GM12878 (cell line): ENCODE results near the gene NELL1. TPM values are rescaled to one million over a fixed set of nuclear protein-coding genes. Genes with fewer than 3 reads are reported as not detected.

Source experiments
- ATAC-seq: fragments of 200-7000 bp; cut with Tn5 transposase; 3 replicates; pipeline ENCODE4 v1.9.1; 2020; ENCODE audit warnings: mild to moderate bottlenecking, moderate library complexity
- BruUV-seq: library from RNA; stranded (reverse); fragments of 400-500 nt; replicated peaks from 2 replicates; lab custom pipeline; 2021; lab: Mats Ljungman, UMichigan
- CTCF ChIA-PET: fragments of 300-600 bp; sonication (Branson Sonifier 250); formaldehyde crosslinking; extraction: SDS; loops from one replicate; lab custom pipeline; 2021; ENCODE audit warnings: inconsistent platforms; lab: Yijun Ruan, JAX
- POLR2A ChIA-PET: fragments of 350-600 bp; formaldehyde crosslinking; extraction: SDS; loops from one replicate; lab custom pipeline; 2021; ENCODE audit warnings: inconsistent platforms; lab: Charles Lee
- RAD21 ChIA-PET: fragments of 300-600 bp; sonication (Branson Sonifier 250); formaldehyde crosslinking; loops from one replicate; lab custom pipeline; 2023; ENCODE audit warnings: antibody characterized with exemption; ENCODE audit not compliant: unreplicated experiment; lab: Charles Lee
- SMC1A ChIA-PET: fragments of 300-600 bp; sonication (Branson Sonifier 250); formaldehyde crosslinking; loops from one replicate; lab custom pipeline; 2023; ENCODE audit not compliant: unreplicated experiment, uncharacterized antibody; lab: Charles Lee
- DNase-seq: peaks from one replicate; pipeline ENCODE4 v3.0.0-alpha.2; 2011; ENCODE audit warnings: low read depth, low spot score
- FAIRE-seq: peaks from 3 replicates; lab custom pipeline; 2011; peaks lifted over from hg19 to GRCh38; lab: Jason Lieb, UNC
- H2AFZ ChIP-seq: 2 replicates; pipeline ENCODE4 v1.6.0; 2011; ENCODE audit warnings: low read depth, low read length, control low read depth; ENCODE audit not compliant: control insufficient read depth
- H3K27ac ChIP-seq: 2 replicates; pipeline ENCODE4 v1.5.1; 2011; ENCODE audit warnings: control low read depth; ENCODE audit not compliant: control insufficient read depth, insufficient read depth
- H3K27me3 ChIP-seq, 2 experiments: replicated peaks in 1 of 2; 2 replicates each; pipeline versions ENCODE4 v1.6.0 to v1.6.1; 2011; ENCODE audit warnings: low read length in 1 of 2; ENCODE audit not compliant: control insufficient read depth in 2 of 2, insufficient read depth in 2 of 2
- H3K36me3 ChIP-seq, 2 experiments: 2 replicates each; pipeline ENCODE4 v1.5.1; 2011; ENCODE audit warnings: low read length in 1 of 2; ENCODE audit not compliant: control insufficient read depth in 2 of 2, insufficient read depth in 2 of 2
- H3K4me1 ChIP-seq: 2 replicates; pipeline ENCODE4 v1.6.1; 2011; ENCODE audit warnings: mild to moderate bottlenecking, low read length, moderate library complexity, mixed read lengths; ENCODE audit not compliant: control insufficient read depth, insufficient read depth
- H3K4me2 ChIP-seq: 2 replicates; pipeline ENCODE4 v1.6.0; 2011; ENCODE audit warnings: control low read depth; ENCODE audit not compliant: control insufficient read depth, insufficient read depth
- H3K4me3 ChIP-seq: fragments of 200-600 bp; sonication (generic); 2 replicates; pipeline ENCODE4 v1.5.1; 2016
- H3K79me2 ChIP-seq: 2 replicates; pipeline ENCODE4 v1.6.0; 2011; ENCODE audit warnings: low read length; ENCODE audit not compliant: control insufficient read depth, insufficient read depth
- H3K9ac ChIP-seq: 2 replicates; pipeline ENCODE4 v1.8.0; 2011; ENCODE audit warnings: low read length, control low read depth, mixed read lengths; ENCODE audit not compliant: control insufficient read depth, insufficient read depth
- H3K9me3 ChIP-seq: replicated peaks from 3 replicates; pipeline ENCODE4 v1.5.1; 2011; ENCODE audit warnings: mild to moderate bottlenecking, low read length; ENCODE audit not compliant: control insufficient read depth, insufficient read depth
- H4K20me1 ChIP-seq: 2 replicates; pipeline ENCODE4 v1.6.0; 2011; ENCODE audit not compliant: control insufficient read depth, insufficient read depth
- BRCA1 ChIP-seq: IDR thresholded peaks from 2 replicates; pipeline ENCODE4 v1.6.1; 2011; ENCODE audit warnings: low read depth, low read length, improper control_type of control experiment
- DPF2 ChIP-seq: fragments of 450-650 bp; IDR thresholded peaks from 2 replicates; pipeline ENCODE4 v1.6.1; 2017; ENCODE audit warnings: mild to moderate bottlenecking
- ETV6 ChIP-seq, 2 experiments: fragments of 450-650 bp in 1 of 2; IDR thresholded peaks in 1 of 2; conservative IDR thresholded peaks in 1 of 2; 2 replicates each; pipeline ENCODE4 v1.6.1; 2014; ENCODE audit warnings: antibody characterized with exemption in 1 of 2, borderline replicate concordance in 1 of 2, low read depth in 1 of 2, mild to moderate bottlenecking in 1 of 2, moderate library complexity in 1 of 2
- MEF2A ChIP-seq: IDR thresholded peaks from 2 replicates; pipeline ENCODE4 v1.6.1; 2011; ENCODE audit warnings: low read depth, mild to moderate bottlenecking, low read length, moderate library complexity; ENCODE audit not compliant: insufficient read depth
- MTA2 ChIP-seq: fragments of 450-650 bp; IDR thresholded peaks from 2 replicates; pipeline ENCODE4 v1.6.1; 2016; ENCODE audit warnings: low read depth, mild to moderate bottlenecking, moderate library complexity
- WGBS: methylation state at CpG from one replicate; pipeline ENCODE4 v1.1.6; 2016; ENCODE audit warnings: low lambda C conversion rate; ENCODE audit not compliant: insufficient replicate concordance, insufficient coverage; ENCODE audit errors: missing lambda C conversion rate; 5-methylcytosine and 5-hydroxymethylcytosine counted together
- in situ Hi-C: fragments of 300-500 bp; cut with MboI; formaldehyde crosslinking; loops from 9 replicates; pipeline ENCODE4 v1.14.3; 2018; ENCODE audit warnings: mixed read lengths
- intact Hi-C: fragments of 100-400 bp; cut with micrococcal nuclease; formaldehyde crosslinking; loops from one replicate; pipeline ENCODE4 v1.14.2; 2022; ENCODE audit not compliant: unreplicated experiment
- polyA plus RNA-seq, 11 experiments: library from polyadenylated mRNA; depleted of rRNA in 4 of 11; unstranded in 6 of 11; stranded (reverse) in 5 of 11; fragments of >200 nt; fragmentation: Nextera tagmentation in 4 of 11; fragmentation: Illumina TruSeq in 1 of 11; extraction: Ambion mirVana in 4 of 11; extraction: Trizol in 1 of 11; gene quantifications; 1 replicate in 1 of 11; 2 replicates in 10 of 11; pipeline versions ENCODE4 v1.2.1 to v1.2.3, GENCODE V29; 2011 to 2016; ENCODE audit warnings: inconsistent platforms in 2 of 11, missing spikeins in 2 of 11, low read depth in 1 of 11
- total RNA-seq, 4 experiments: library from RNA; depleted of rRNA in 3 of 4; stranded (reverse); fragments of >200 nt in 3 of 4; fragmentation: Illumina TruSeq in 1 of 4; extraction: Trizol in 1 of 4; gene quantifications; 2 replicates each; pipeline versions ENCODE4 v1.2.1 to v1.2.3, GENCODE V29; 2013 to 2021
- TF ChIP-seq, protein P1 (sequence below), 3 experiments: IDR thresholded peaks in 2 of 3; conservative IDR thresholded peaks in 1 of 3; 2 replicates each; pipeline ENCODE4 v1.5.1; 2011; ENCODE audit warnings: low read depth in 3 of 3, low read length in 3 of 3, mild to moderate bottlenecking in 3 of 3, control low read depth in 2 of 3, moderate library complexity in 2 of 3, inconsistent platforms in 1 of 3, mixed read lengths in 1 of 3; ENCODE audit not compliant: control insufficient read depth in 2 of 3, insufficient read depth in 1 of 3; ENCODE audit errors: extremely low read depth in 1 of 3
- TF ChIP-seq, protein P2 (sequence below): fragments of 150-350 bp; IDR thresholded peaks from 2 replicates; pipeline ENCODE4 v1.6.1; 2014; ENCODE audit warnings: mild to moderate bottlenecking, low read depth, low read length
- TF ChIP-seq, protein P3 (sequence below): fragments of 450-650 bp; IDR thresholded peaks from 2 replicates; pipeline ENCODE4 v1.6.1; 2018; ENCODE audit warnings: mild to moderate bottlenecking, low read depth, moderate library complexity; ENCODE audit not compliant: partially characterized antibody

Gene NELL1
- total and polyA plus RNA-seq, 10 of the 15 experiments (the other 5 are each of a cell fraction or from before 2014, with no cell fraction given) = 0.02 to 0.12 TPM; not detected in 8

- RAD21 ChIA-PET = no interaction called here
- CTCF ChIA-PET = interaction anchor here (1.0 to 1.7 kb wide), 3 partner anchors 17 to 161 kb away, joined by 3 to 9 read pairs (median 4); no protein-coding TSS in a partner anchor
- FAIRE-seq = no peak
- H3K9ac ChIP-seq = no peak overlapping the region
- H2AFZ ChIP-seq = no peak overlapping the region
- intact Hi-C loops = no loop called here
- ATAC-seq = no peak
- no peaks in the 10 kb centered on the region for H3K4me1 ChIP-seq
- POLR2A ChIA-PET = no interaction called here
- no peak overlapping the region for H3K27ac ChIP-seq
- WGBS = 32% methylated on average over 3 of the region's 3 CpGs
- no peaks in the 10 kb centered on the region; the same call in 2 of the 3 replicates for H3K9me3 ChIP-seq
- in situ Hi-C loops = no loop called here
- H3K27me3 ChIP-seq = no peaks in the 10 kb centered on the region
- BruUV-seq = no TSS peak
- no peaks in the 10 kb centered on the region for H3K79me2 ChIP-seq
- SMC1A ChIA-PET = no interaction called here
- no peak overlapping the region for H3K4me3 ChIP-seq
- TF ChIP-seq, protein P1, sequence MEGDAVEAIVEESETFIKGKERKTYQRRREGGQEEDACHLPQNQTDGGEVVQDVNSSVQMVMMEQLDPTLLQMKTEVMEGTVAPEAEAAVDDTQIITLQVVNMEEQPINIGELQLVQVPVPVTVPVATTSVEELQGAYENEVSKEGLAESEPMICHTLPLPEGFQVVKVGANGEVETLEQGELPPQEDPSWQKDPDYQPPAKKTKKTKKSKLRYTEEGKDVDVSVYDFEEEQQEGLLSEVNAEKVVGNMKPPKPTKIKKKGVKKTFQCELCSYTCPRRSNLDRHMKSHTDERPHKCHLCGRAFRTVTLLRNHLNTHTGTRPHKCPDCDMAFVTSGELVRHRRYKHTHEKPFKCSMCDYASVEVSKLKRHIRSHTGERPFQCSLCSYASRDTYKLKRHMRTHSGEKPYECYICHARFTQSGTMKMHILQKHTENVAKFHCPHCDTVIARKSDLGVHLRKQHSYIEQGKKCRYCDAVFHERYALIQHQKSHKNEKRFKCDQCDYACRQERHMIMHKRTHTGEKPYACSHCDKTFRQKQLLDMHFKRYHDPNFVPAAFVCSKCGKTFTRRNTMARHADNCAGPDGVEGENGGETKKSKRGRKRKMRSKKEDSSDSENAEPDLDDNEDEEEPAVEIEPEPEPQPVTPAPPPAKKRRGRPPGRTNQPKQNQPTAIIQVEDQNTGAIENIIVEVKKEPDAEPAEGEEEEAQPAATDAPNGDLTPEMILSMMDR (IDR thresholded peaks at IDR 0.05 in 2 of 3, conservative IDR thresholded peaks at IDR 0.05 in 1 of 3; ENCODE audit: control insufficient read depth in 2 of 3, extremely low read depth in 1 of 3, insufficient read depth in 1 of 3, low read depth in 3 of 3, low read length in 3 of 3) = 0 out of 6 replicates have a peak, but pooled peaks of 1 of the 3 experiments have one; percentile 4
- TF ChIP-seq MEF2A = no peak
- no peaks in the 10 kb centered on the region for H3K36me3 ChIP-seq
- no peak for DNase-seq
- H4K20me1 ChIP-seq = no peaks in the 10 kb centered on the region
- H3K4me2 ChIP-seq = no peak overlapping the region
Observed at GRCh38 chr11:20712912-20713311, 43.5 kb downstream of the NELL1 start.

DNA sequence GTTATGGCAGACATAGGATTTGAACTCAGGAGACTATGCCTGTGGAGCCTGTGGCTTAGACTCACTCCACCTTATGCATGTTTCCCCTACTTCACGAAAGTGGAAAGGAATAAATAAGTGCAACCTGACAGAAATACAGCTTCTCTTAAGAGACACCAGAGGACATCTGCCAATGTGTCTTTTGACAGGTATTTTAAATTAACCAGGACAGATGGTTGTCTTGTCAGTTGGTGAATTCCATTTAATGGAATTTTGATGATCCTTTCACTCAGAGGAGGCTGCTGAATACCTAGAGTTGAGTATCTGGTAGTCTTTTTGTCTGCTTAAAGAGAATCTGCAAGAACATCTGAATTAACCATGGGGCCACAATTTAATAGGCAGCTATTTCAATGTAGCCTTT lies 46.1 kb downstream of the NELL1 start:
- Histone ChIP-seq H3K4me1 (no peaks in the 10 kb centered on the region), H3K79me2 (no peaks in the 10 kb centered on the region), H3K4me2 (no peak overlapping the region), H3K27me3 (no peaks in the 10 kb centered on the region), H3K4me3 (no peak overlapping the region), H4K20me1 (no peaks in the 10 kb centered on the region), H2AFZ (no peak overlapping the region), H3K9me3 (no peaks in the 10 kb centered on the region; the same call in 2 of the 3 replicates), H3K36me3 (no peaks in the 10 kb centered on the region), H3K9ac (no peak overlapping the region), H3K27ac (no peak overlapping the region)
- no TSS peak for BruUV-seq
- in situ Hi-C loops (no loop called here), intact Hi-C loops (no loop called here)
- WGBS = 4% methylated on average over 1 of the region's 1 CpG
- RAD21 ChIA-PET = no interaction called here
- FAIRE-seq = no peak
- POLR2A ChIA-PET = no interaction called here
- no peak for DNase-seq
- CTCF ChIA-PET = no interaction called here
- no peak for ATAC-seq
- TF ChIP-seq DPF2 (no peak), BRCA1 (no peak), ETV6 (conservative IDR thresholded peaks at IDR 0.05 in 1 of 2, IDR thresholded peaks at IDR 0.05 in 1 of 2; ENCODE audit: borderline replicate concordance in 1 of 2, low read depth in 1 of 2) (no peak), MTA2 (no peak)
- TF ChIP-seq, protein P2, sequence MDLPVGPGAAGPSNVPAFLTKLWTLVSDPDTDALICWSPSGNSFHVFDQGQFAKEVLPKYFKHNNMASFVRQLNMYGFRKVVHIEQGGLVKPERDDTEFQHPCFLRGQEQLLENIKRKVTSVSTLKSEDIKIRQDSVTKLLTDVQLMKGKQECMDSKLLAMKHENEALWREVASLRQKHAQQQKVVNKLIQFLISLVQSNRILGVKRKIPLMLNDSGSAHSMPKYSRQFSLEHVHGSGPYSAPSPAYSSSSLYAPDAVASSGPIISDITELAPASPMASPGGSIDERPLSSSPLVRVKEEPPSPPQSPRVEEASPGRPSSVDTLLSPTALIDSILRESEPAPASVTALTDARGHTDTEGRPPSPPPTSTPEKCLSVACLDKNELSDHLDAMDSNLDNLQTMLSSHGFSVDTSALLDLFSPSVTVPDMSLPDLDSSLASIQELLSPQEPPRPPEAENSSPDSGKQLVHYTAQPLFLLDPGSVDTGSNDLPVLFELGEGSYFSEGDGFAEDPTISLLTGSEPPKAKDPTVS = no peak
- TF ChIP-seq, protein P3, sequence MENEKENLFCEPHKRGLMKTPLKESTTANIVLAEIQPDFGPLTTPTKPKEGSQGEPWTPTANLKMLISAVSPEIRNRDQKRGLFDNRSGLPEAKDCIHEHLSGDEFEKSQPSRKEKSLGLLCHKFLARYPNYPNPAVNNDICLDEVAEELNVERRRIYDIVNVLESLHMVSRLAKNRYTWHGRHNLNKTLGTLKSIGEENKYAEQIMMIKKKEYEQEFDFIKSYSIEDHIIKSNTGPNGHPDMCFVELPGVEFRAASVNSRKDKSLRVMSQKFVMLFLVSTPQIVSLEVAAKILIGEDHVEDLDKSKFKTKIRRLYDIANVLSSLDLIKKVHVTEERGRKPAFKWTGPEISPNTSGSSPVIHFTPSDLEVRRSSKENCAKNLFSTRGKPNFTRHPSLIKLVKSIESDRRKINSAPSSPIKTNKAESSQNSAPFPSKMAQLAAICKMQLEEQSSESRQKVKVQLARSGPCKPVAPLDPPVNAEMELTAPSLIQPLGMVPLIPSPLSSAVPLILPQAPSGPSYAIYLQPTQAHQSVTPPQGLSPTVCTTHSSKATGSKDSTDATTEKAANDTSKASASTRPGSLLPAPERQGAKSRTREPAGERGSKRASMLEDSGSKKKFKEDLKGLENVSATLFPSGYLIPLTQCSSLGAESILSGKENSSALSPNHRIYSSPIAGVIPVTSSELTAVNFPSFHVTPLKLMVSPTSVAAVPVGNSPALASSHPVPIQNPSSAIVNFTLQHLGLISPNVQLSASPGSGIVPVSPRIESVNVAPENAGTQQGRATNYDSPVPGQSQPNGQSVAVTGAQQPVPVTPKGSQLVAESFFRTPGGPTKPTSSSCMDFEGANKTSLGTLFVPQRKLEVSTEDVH = no peak
- SMC1A ChIA-PET = no interaction called here
